Gastrocnemius medialis (tissue), 4 donors: ENCODE measurements around the gene C8B. TPM values are rescaled to one million over a fixed set of nuclear protein-coding genes. Genes with fewer than 3 reads are reported as not detected.

ENCODE experiments used
- ATAC-seq, 2 donors: fragments of 150-250 bp; one replicate each; pipeline ENCODE4 v1.9.1; 2016
- DNase-seq, 2 donors: peaks; one replicate each; pipeline ENCODE4 v3.0.0-alpha.2; 2019
- H3K27ac ChIP-seq, 4 donors: fragments of 200-600 bp; sonication (generic); 1 replicate in 1 of 4; 2 replicates in 3 of 4; pipeline ENCODE4 v1.5.1; 2016 to 2018; ENCODE audit warnings: mild to moderate bottlenecking in 2 of 4, moderate library complexity in 1 of 4
- H3K27me3 ChIP-seq, 3 donors: fragments of 200-600 bp; sonication (generic) in 2 of 3; 1 replicate in 1 of 3; 2 replicates in 2 of 3; pipeline versions ENCODE4 v1.5.1 to v1.6.0; 2016 to 2019; ENCODE audit warnings: mild to moderate bottlenecking in 1 of 3, moderate library complexity in 1 of 3
- H3K36me3 ChIP-seq, 2 donors: fragments of 200-600 bp; sonication (generic) in 1 of 2; one replicate each; pipeline ENCODE4 v1.5.1; 2017 to 2018
- H3K4me1 ChIP-seq, 2 donors: fragments of 200-600 bp; sonication (generic) in 1 of 2; one replicate each; pipeline ENCODE4 v1.5.1; 2016 to 2017; ENCODE audit warnings: mild to moderate bottlenecking in 2 of 2
- H3K4me3 ChIP-seq, 4 donors: fragments of 200-600 bp; sonication (generic) in 3 of 4; 1 replicate in 1 of 4; 2 replicates in 3 of 4; pipeline ENCODE4 v1.5.1; 2016 to 2019; ENCODE audit warnings: mild to moderate bottlenecking in 2 of 4
- H3K9me3 ChIP-seq, 3 donors: fragments of 200-600 bp; sonication (generic) in 2 of 3; 1 replicate in 1 of 3; 2 replicates in 2 of 3; pipeline ENCODE4 v1.5.1; 2016 to 2019
- CTCF ChIP-seq, 5 experiments: fragments of 450-650 bp in 3 of 5; fragments of 200-600 bp in 2 of 5; sonication (generic) in 2 of 5; IDR thresholded peaks in 4 of 5; conservative IDR thresholded peaks in 1 of 5; 1 replicate in 4 of 5; 2 replicates in 1 of 5; pipeline ENCODE4 v1.5.1; 2016 to 2019; ENCODE audit warnings: antibody characterized with exemption in 5 of 5, mild to moderate bottlenecking in 3 of 5, moderate library complexity in 3 of 5
- POLR2A ChIP-seq, 2 donors: fragments of 450-650 bp; IDR thresholded peaks; one replicate each; pipeline ENCODE4 v1.6.1; 2017; ENCODE audit warnings: antibody characterized with exemption in 2 of 2, mild to moderate bottlenecking in 2 of 2, moderate library complexity in 2 of 2
- in situ Hi-C, 4 donors: fragments of 200-750 bp; cut with MboI; loops; one replicate each; pipeline versions ENCODE4 v1.15.0 to v1.8.0; 2017; ENCODE audit warnings: low sequenced_read_pairs in 4 of 4
- intact Hi-C: fragments of 100-400 bp; cut with DNase I; formaldehyde crosslinking; loops from one replicate; pipeline ENCODE4 v1.15.1; 2023; ENCODE audit warnings: low total_unique reads
- total RNA-seq, 4 donors: library from RNA; depleted of rRNA; stranded (reverse); fragments of >200 nt; gene quantifications; one replicate each; pipeline versions ENCODE4 v1.1.0 to v1.2.3, GENCODE V29; 2016

C8B gene
- 1 to 10 TPM in 1 of 4 donors, under 1 TPM in 1, not detected in 2; 0.68 to 1.5 TPM for total RNA-seq

DNA sequence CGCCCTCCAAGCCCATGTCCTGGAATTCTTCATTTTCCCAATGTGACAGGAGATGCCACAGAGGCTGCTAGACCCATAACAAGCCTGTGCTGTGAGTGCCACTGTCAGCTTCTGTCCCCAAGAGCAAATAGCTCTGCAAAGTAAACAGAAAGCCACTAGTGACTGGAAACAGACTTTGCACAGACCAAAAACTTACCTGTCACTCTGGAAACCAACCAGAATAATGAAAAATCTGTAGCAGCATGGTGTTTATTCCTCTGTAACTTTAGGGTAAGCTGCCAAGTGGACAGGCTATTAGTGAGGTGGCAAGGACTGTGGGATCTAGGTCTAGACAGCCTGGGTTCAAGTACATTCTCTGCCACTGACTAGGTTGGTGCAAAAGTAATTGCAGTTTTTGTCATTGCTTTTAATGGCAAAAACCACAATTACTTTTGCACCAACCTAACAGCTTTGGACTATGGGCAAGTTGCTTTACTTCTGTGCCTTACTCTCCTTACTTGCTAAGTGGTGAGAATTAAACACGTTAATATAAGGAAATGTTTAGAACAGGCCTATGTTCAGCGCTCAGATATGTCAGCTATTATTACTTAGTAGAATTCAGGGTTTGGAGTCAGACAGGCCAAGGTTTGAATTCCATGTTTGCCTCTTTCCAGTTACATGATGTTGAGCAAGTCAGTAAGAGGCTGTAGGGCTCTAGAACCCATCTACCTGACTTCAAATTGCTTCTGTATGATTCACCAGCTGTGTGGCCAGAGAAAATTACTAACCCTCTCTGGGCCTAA, at the start of gene C8B:
Gene C8B (minus strand): TSS at position 100 of the 782 bp plus-strand sequence. CDS start 67 bp downstream, at position 33.
- Histone ChIP-seq H3K27me3 (no peaks in the 10 kb centered on the region), H3K9me3 (no peaks in the 10 kb centered on the region), H3K36me3 (no peaks in the 10 kb centered on the region), H3K4me1 (no peaks in the 10 kb centered on the region), H3K27ac (no peak within 1 kb of the TSS), H3K4me3 (no peak within 1 kb of the TSS)
- DNase-seq (no peak), ATAC-seq (no peak)
- intact Hi-C loops, result no loop called here
- in situ Hi-C loops, result no loop called here
- no peak for TF ChIP-seq POLR2A (IDR thresholded peaks at IDR 0.05)
- TF ChIP-seq CTCF (IDR thresholded peaks at IDR 0.05 in 4 of 5, conservative IDR thresholded peaks at IDR 0.05 in 1 of 5), result no peak

DNA sequence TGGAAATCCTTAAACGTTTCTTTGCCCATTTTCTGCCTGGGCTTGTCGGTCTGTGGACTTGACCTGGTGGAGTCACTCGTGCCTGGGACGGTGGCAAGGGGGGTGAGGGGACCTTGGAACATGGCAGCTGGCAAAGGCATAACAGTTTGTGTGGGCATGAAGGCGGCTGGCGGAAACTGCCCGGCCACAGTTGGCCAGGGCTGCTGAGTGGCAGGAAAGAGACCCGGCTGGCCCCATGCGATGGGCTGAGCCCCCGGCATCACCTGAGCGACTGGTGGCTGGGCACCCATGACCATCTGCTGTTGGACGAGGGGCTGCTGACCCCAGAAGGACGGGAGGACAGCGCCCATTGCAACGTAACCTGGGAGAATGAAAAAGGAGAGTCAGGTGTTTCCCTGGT, 49.3 kb upstream of the C8B start:
- Histone ChIP-seq H3K36me3 (no peaks in the 10 kb centered on the region), H3K27ac (no peak overlapping the region), H3K27me3 (no peaks in the 10 kb centered on the region), H3K4me3 (no peak overlapping the region), H3K4me1 (no peaks in the 10 kb centered on the region), H3K9me3 (no peaks in the 10 kb centered on the region)
- in situ Hi-C loops (no loop called here), intact Hi-C loops (no loop called here)
- TF ChIP-seq POLR2A (IDR thresholded peaks at IDR 0.05) (no peak), CTCF (IDR thresholded peaks at IDR 0.05 in 4 of 5, conservative IDR thresholded peaks at IDR 0.05 in 1 of 5) (no peak)
- no peak for ATAC-seq
- DNase-seq, result no peak

DNA sequence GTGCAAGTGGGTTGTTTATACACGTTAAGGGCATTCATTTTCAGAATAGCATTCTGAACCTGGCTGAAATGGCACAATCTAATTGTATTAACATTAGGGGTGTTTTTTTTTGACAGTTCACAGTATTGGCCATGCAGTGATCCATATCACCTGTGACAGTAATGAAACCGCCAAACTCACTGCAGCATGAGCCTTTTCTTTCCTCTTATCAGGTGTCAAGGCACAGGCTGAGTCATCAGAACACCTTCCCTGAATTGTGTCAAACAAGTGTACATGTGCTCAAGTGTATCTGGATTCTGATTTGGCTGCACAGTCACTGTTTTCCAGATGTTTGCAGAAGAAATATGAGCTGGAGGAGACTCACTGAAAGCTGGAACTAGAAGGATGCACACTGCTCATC, 47.7 kb upstream of the C8B start:
- Histone ChIP-seq H3K9me3 (no peaks in the 10 kb centered on the region), H3K36me3 (no peaks in the 10 kb centered on the region), H3K4me1 (no peaks in the 10 kb centered on the region), H3K4me3 (no peak overlapping the region), H3K27ac (no peak overlapping the region), H3K27me3 (no peaks in the 10 kb centered on the region)
- ATAC-seq (no peak), DNase-seq (no peak)
- in situ Hi-C loops, result no loop called here
- no peak for TF ChIP-seq POLR2A (IDR thresholded peaks at IDR 0.05)
- intact Hi-C loops, result no loop called here

GRCh38 chr1:57012315-57012714, 46.5 kb upstream of the C8B start:
- no peak for ATAC-seq
- H3K4me1 ChIP-seq, result no peaks in the 10 kb centered on the region
- in situ Hi-C loops, result no loop called here
- no peaks in the 10 kb centered on the region for H3K9me3 ChIP-seq
- no peak for DNase-seq
- intact Hi-C loops, result no loop called here
- no peak overlapping the region for H3K4me3 ChIP-seq
- TF ChIP-seq POLR2A (IDR thresholded peaks at IDR 0.05) (no peak), CTCF (IDR thresholded peaks at IDR 0.05 in 4 of 5, conservative IDR thresholded peaks at IDR 0.05 in 1 of 5) (no peak)
- no peaks in the 10 kb centered on the region for H3K36me3 ChIP-seq
- no peak overlapping the region for H3K27ac ChIP-seq
- H3K27me3 ChIP-seq, result no peaks in the 10 kb centered on the region

DNA sequence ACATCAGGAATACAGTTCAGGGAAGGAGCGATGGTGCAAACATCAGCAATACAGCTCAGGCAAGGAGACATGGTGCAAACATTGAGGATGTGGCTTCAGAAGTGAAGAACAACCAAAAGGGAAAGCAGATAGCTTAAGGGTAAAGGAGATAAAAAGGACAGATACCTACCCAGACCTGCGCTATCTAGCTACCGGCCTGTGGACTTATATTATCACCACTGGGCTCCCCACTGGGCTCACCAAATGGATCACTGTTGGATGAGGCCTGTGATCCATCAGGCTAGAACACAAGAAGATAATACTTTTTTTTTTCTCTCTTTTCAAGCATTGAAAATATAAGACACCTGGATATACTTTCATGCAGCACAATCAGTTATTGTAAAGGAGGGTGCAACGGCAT, 44.7 kb upstream of the C8B start:
- intact Hi-C loops (no loop called here), in situ Hi-C loops (no loop called here)
- no peak for DNase-seq
- H3K27me3 ChIP-seq, result no peaks in the 10 kb centered on the region
- no peaks in the 10 kb centered on the region for H3K36me3 ChIP-seq
- no peaks in the 10 kb centered on the region for H3K9me3 ChIP-seq
- H3K4me1 ChIP-seq, result no peaks in the 10 kb centered on the region
- no peak overlapping the region for H3K27ac ChIP-seq
- TF ChIP-seq POLR2A (IDR thresholded peaks at IDR 0.05) (no peak), CTCF (IDR thresholded peaks at IDR 0.05 in 4 of 5, conservative IDR thresholded peaks at IDR 0.05 in 1 of 5) (no peak)
- no peak for ATAC-seq
- H3K4me3 ChIP-seq, result no peak overlapping the region
